Left forelimb (tissue), 1 donor: ENCODE data around the gene NOXA1.

ENCODE experiments used
- DNase-seq: peaks from one replicate; pipeline ENCODE4 v3.0.0-alpha.2; 2018; ENCODE audit warnings: low spot score

The NOXA1 gene

GRCh38 chr9:137427454-137428310 lies 4.5 kb downstream of the NOXA1 start:
- DNase-seq = no peak

- no peak for DNase-seq
These were observed 5.1 kb downstream of the NOXA1 start for GRCh38 chr9:137428311-137428630.

DNA sequence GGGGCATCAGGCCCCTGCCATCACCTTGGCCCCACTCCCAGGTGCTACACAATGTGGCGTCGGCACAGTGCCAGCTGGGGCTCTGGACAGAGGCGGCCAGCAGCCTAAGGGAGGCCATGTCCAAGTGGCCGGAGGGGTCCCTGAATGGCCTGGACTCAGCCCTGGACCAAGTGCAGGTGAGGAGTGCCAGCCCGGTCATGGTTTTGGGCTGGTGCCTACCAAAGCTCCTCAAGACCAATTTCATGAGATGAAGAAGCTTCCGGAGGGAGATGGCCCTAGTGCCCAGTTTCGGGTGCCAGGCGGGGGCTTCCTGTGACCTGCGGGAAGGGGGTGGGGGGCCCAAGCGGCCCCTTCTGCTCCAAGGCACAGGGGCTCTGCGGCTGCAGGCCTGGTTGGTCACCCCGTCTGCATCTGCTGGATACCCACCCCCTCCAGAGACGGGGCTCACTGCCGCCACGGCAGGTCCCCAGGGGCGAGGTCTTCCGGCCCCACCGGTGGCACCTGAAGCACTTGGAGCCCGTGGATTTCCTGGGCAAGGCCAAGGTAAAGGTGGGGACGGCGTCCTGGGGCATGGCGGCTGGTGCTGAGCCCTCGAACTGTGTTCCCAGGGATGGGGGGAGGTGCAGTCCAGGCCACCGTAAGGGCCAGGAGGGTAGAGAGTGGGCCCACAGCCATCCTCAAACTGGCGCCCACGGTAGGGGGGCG lies 5.8 kb downstream of the NOXA1 start:
- DNase-seq = no peak

- no peak for DNase-seq
These were observed 6.3 kb downstream of the NOXA1 start for GRCh38 chr9:137429546-137429890.

GRCh38 chr9:137429974-137430722 lies 7.0 kb downstream of the NOXA1 start:
- DNase-seq = no peak

- DNase-seq = no peak
These were observed 7.7 kb downstream of the NOXA1 start for GRCh38 chr9:137430723-137431415.

- DNase-seq = no peak
These were observed 8.3 kb downstream of the NOXA1 start for GRCh38 chr9:137431416-137431931.

DNA sequence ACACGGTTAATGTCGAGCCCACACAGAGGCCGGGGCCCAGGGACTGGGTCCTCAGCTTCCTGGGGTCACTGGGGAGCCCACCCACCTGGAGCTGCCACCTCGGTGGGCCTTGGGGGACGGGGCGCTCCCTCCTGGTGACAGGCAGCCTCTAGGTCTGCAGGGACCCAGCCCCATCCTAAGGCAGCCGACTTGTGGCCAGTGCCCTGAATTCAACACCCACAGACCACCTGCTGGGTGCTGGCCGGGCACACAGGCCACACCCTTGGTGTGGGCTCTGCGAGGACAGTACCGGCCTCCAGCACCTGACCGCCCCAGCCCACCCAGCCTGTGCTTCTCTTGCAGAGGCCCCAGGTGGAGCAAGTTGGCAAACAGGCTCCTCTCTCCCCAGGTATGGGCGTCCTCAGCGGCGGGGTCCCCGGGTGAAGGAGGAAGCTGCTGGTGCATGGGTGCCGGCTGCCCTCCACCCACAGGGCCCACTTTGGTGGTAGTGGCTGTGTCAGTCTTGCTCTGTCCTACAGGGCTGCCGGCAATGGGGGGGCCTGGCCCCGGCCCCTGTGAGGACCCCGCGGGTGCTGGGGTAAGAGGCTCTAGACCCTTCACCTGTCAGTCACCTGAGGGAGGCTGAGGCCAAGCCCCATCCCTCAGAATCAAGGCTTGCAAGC lies 9.6 kb downstream of the NOXA1 start:
- no peak for DNase-seq

GRCh38 chr9:137433349-137433915 lies 10.2 kb downstream of the NOXA1 start:
- no peak for DNase-seq

- DNase-seq = no peak
These were observed 10.8 kb downstream of the NOXA1 start for GRCh38 chr9:137433916-137434431.

- DNase-seq = no peak
These were observed 11.5 kb downstream of the NOXA1 start for GRCh38 chr9:137434498-137435380.

DNA sequence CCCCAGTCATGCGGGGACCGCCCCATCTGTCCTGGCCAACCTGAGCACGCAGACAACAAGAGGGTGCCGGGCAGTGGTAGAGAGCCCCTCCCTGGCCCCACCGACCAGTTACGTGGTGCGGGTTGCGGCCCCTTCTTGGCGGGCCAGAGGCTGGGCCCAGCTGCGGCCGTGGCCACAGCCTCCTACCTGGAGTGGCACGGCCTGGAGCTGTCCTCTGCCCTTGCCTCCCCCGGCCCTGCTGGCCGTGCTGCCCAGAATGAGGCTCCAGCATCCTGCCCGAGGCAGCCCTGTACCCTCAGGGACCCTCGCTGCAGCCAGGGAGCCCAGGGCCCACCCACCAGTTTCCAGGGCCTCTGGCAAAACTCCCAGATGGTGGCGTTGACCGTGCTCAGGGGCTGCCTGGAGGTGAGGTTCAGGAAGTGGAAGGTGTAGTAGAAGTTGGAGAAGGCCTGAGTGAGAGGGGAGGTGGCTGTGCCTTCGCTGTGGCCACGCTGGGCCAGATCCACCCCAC lies 12.2 kb downstream of the NOXA1 start:
- DNase-seq = no peak

- DNase-seq = no peak
These were observed 13.0 kb downstream of the NOXA1 start for GRCh38 chr9:137435980-137436760.

DNA sequence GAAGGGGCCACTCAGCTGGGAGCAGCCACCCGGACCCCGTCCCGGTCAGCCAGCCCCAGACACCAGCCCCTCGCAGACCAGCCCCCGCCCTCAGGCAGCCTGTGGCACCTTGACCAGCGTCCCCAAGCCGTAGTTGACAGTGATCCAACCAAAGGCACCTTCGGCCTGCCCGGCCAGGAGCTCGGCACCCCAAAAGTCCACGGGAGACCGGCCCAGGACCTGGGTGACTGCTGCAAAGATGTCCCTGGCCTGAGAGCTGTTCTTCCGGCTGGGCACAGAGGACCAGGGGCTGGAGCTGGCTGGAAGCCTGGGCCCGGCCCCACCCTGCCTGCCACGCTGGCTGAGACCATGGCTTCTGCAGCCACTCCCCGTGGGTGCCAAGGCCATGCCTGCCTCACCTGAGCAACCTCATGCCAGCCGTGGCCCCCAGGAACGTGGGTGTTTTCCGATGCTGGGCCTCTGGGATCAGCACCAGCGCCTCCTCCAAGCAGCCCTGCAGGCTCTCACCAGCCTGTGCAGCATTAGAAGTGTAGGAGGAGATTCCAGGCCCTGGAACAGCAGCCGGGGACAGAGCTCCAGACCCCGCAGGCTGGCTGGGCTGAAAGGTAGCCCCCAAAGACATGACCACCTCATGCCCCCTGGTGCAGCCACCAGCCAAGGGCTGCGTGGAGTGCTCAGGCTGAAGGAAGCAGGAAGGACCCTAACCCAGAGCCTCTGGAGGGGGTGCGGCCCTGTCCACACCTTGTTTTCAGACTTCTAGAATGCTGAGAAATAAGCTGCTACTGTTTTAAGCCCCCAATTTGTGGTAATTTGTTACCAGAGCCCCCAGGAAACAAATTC lies 13.8 kb downstream of the NOXA1 start:
- DNase-seq = no peak

DNA sequence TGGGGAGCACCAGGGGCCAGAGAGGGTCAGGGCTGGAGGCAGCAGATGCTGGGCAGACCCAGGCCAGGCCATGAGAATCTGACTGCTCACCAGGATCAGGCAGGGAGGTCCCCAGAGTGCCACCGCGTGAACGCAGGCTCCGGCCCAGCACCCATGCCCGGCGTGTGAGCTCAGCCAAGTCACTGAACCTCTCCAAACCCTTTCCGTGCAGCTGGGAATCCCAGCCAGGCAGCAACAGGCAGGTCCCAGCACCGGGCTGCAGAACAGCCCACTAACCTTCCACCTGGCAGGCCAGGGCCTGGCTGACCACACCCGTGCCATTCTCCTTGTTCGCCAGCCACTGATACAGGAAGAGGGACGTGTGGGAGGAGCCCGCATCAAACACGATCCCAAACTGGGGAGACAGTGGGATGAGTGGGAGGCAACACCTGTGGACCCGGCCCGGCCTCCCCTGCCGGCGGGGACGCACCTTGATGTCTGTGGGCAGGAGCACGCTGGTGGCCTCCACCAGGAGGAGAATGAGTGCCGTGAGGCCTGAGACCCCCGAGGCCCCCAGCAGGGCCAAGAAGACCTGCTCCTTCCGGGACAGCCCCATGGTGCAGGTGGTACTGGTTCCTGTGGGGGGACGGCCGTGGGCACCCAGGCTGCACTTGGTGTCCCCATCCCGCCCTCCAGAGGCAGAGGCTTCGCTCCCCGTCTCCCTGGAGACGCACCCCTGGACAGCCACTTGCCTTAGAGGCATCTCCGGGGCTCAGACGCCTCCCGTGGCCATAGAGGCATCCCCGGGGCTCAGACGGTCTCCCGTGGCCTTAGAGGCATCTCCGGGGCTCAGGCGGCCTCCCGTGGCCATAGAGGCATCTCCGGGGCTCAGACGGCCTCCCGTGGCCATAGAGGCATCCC lies 14.7 kb downstream of the NOXA1 start:
- no peak for DNase-seq

GRCh38 chr9:137438591-137439157 lies 15.5 kb downstream of the NOXA1 start:
- DNase-seq = no peak
